Ishikawa (cell line): ENCODE measurements around the gene TSPAN4.

Source experiments
- CEBPB ChIP-seq: IDR thresholded peaks from 2 replicates; pipeline ENCODE4 v1.6.1; 2012
- CREB1 ChIP-seq: IDR thresholded peaks from 2 replicates; pipeline ENCODE4 v1.6.1; 2012; ENCODE audit warnings: low read depth
- EGR1 ChIP-seq: IDR thresholded peaks from 2 replicates; pipeline ENCODE4 v1.6.1; 2012
- EP300 ChIP-seq: IDR thresholded peaks from 2 replicates; pipeline ENCODE4 v1.6.1; 2012; ENCODE audit warnings: borderline replicate concordance
- FOXM1 ChIP-seq: IDR thresholded peaks from 2 replicates; pipeline ENCODE4 v1.6.1; 2012; ENCODE audit warnings: low read depth, borderline replicate concordance
- NFIC ChIP-seq: IDR thresholded peaks from 2 replicates; pipeline ENCODE4 v1.6.1; 2012
- RAD21 ChIP-seq: IDR thresholded peaks from 2 replicates; pipeline ENCODE4 v1.6.1; 2012; ENCODE audit warnings: low read depth
- TAF1 ChIP-seq: IDR thresholded peaks from 2 replicates; pipeline ENCODE4 v1.6.1; 2012; ENCODE audit warnings: low read depth, mild to moderate bottlenecking
- TCF12 ChIP-seq: IDR thresholded peaks from 2 replicates; pipeline ENCODE4 v1.6.1; 2012; ENCODE audit warnings: low read depth
- TEAD4 ChIP-seq: IDR thresholded peaks from 2 replicates; pipeline ENCODE4 v1.6.1; 2012
- YY1 ChIP-seq: IDR thresholded peaks from 2 replicates; pipeline ENCODE4 v1.6.1; 2012; ENCODE audit warnings: low read depth
- ZBTB7A ChIP-seq: IDR thresholded peaks from 2 replicates; pipeline ENCODE4 v1.6.1; 2012; ENCODE audit warnings: low read depth
- TF ChIP-seq, protein P1 (sequence below): IDR thresholded peaks from 2 replicates; pipeline ENCODE4 v1.6.1; 2012
- TF ChIP-seq, protein P2 (sequence below): IDR thresholded peaks from 2 replicates; pipeline ENCODE4 v1.6.1; 2012; ENCODE audit warnings: low read depth, mild to moderate bottlenecking
- TF ChIP-seq, protein P3 (sequence below): IDR thresholded peaks from 2 replicates; pipeline ENCODE4 v1.6.1; 2012

Gene TSPAN4

DNA sequence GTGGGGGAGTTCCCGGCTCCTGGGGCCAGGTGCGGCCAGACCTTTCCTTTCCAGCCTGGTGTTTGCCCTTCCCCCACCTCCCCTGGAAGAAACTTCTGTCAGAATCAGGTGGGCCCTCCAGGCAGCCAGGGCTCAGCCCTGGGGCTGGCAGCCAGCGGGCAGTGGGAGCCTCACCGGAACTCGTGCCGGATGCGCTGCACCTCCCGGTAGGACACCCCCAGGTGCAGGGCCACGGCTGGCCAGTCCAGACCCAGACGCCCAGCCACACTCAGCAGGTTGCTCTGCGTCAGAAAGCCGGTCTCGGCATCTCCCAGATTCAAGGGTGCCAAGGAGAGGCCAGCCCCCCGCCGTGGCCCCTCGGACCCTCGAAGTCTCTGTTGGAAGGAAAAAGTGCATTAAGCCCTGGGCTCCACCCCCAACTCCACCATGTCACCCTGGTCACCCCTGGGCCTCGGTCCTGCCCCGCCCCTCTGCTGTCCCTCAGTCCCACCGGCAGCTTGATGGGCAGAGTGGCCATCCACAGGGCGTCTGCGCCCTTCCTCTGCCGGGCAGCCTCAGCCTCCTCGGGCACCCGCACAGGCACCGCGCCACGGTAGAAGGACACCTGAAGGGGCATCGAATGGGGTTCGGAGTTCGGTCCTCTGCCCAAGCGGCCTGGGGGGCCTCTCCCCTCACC, 42.9 kb upstream of the TSPAN4 start:
- TF ChIP-seq RAD21 = no peak
- no peak for TF ChIP-seq ZBTB7A
- TF ChIP-seq NFIC = no peak
- TF ChIP-seq TCF12 = no peak
- no peak for TF ChIP-seq EGR1
- TF ChIP-seq, protein P1, sequence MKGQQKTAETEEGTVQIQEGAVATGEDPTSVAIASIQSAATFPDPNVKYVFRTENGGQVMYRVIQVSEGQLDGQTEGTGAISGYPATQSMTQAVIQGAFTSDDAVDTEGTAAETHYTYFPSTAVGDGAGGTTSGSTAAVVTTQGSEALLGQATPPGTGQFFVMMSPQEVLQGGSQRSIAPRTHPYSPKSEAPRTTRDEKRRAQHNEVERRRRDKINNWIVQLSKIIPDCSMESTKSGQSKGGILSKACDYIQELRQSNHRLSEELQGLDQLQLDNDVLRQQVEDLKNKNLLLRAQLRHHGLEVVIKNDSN = no peak
- TF ChIP-seq CEBPB = no peak
- TF ChIP-seq, protein P2, sequence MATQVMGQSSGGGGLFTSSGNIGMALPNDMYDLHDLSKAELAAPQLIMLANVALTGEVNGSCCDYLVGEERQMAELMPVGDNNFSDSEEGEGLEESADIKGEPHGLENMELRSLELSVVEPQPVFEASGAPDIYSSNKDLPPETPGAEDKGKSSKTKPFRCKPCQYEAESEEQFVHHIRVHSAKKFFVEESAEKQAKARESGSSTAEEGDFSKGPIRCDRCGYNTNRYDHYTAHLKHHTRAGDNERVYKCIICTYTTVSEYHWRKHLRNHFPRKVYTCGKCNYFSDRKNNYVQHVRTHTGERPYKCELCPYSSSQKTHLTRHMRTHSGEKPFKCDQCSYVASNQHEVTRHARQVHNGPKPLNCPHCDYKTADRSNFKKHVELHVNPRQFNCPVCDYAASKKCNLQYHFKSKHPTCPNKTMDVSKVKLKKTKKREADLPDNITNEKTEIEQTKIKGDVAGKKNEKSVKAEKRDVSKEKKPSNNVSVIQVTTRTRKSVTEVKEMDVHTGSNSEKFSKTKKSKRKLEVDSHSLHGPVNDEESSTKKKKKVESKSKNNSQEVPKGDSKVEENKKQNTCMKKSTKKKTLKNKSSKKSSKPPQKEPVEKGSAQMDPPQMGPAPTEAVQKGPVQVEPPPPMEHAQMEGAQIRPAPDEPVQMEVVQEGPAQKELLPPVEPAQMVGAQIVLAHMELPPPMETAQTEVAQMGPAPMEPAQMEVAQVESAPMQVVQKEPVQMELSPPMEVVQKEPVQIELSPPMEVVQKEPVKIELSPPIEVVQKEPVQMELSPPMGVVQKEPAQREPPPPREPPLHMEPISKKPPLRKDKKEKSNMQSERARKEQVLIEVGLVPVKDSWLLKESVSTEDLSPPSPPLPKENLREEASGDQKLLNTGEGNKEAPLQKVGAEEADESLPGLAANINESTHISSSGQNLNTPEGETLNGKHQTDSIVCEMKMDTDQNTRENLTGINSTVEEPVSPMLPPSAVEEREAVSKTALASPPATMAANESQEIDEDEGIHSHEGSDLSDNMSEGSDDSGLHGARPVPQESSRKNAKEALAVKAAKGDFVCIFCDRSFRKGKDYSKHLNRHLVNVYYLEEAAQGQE = no peak
- TF ChIP-seq CREB1 = no peak
- TF ChIP-seq YY1 = no peak
- TF ChIP-seq, protein P3, sequence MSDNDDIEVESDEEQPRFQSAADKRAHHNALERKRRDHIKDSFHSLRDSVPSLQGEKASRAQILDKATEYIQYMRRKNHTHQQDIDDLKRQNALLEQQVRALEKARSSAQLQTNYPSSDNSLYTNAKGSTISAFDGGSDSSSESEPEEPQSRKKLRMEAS = no peak
- TF ChIP-seq EP300 = no peak
- no peak for TF ChIP-seq TEAD4
- TF ChIP-seq TAF1 = no peak
- no peak for TF ChIP-seq FOXM1

DNA sequence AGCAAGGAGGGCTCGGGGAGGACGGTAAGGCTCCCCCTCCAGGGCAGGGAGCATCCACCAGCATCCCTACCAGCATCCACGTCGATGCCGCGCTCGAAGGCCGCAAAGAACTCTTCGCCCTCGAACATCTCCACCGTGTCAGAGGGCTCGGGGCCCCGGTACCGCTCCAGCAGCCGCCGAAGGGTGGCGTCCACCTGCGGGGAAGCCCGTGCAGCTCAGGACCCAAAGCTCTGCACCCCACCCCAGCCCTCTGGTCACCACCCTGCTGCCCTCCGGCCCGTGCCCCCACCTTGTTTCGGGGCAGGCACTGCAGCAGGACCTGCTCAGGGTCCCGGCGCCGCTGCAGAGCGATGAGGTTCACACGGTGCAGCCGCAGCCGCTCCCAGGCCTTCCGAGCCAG, 42.2 kb upstream of the TSPAN4 start:
- TF ChIP-seq, protein P2 = no peak
- TF ChIP-seq EGR1 = no peak
- TF ChIP-seq TCF12 = no peak
- TF ChIP-seq TAF1 = no peak
- TF ChIP-seq YY1 = no peak
- TF ChIP-seq NFIC = no peak
- no peak for TF ChIP-seq FOXM1
- TF ChIP-seq TEAD4 = no peak
- TF ChIP-seq, protein P3 = no peak
- no peak for TF ChIP-seq CEBPB
- TF ChIP-seq EP300 = no peak
- no peak for TF ChIP-seq RAD21
- TF ChIP-seq ZBTB7A = no peak
- TF ChIP-seq CREB1 = no peak
- TF ChIP-seq, protein P1 = no peak

DNA sequence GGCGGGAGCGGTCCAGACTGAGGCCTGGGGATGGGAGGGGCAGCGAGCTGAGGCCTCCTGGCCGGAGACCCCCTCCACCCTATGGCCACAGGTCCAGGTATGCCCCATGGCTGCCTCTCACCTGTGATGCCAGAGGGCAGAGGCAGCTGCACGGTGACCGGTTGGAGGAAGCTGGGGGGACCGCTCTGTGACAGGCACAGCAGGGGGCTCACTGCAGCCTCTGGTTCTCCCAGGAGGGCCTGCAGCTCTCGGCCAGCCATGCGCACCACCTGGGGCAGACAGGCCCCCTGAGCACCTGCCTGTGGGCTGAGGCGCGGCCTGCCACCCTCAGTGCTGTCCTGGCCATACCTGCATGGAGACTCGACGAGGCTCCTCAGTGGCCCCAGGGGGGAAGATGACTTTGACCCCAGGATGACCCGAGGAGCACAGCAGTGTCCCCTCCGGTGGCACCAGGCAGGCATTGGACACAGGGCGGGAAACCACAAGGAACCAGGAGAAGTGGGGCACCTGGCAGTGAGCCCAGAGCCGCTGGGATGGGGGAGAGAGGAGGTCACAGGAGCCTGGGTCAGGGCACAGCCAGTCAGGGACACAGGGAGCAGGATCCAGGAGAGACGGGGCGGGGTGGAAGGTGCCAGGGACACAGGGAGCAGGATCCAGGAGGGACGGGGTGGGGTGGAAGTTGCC, 41.4 kb upstream of the TSPAN4 start:
- TF ChIP-seq, protein P1 = no peak
- TF ChIP-seq TAF1 (no peak), CREB1 (no peak), RAD21 (no peak), NFIC (no peak), ZBTB7A (no peak), TCF12 (no peak), EP300 (no peak), FOXM1 (no peak), EGR1 (no peak), YY1 (no peak), CEBPB (no peak), TEAD4 (no peak)
- TF ChIP-seq, protein P2 = no peak
- TF ChIP-seq, protein P3 = no peak
